ENCODE measurements around the gene SELENOO. TPM values are rescaled to one million over a fixed set of nuclear protein-coding genes. Genes with fewer than 3 reads are reported as not detected.
A peak's percentile ranks its signal among the peaks of the same experiment; 100 is the strongest.

The SELENOO gene
- total RNA-seq, 1 experiment from 2014 or later = 29.6 TPM

DNA sequence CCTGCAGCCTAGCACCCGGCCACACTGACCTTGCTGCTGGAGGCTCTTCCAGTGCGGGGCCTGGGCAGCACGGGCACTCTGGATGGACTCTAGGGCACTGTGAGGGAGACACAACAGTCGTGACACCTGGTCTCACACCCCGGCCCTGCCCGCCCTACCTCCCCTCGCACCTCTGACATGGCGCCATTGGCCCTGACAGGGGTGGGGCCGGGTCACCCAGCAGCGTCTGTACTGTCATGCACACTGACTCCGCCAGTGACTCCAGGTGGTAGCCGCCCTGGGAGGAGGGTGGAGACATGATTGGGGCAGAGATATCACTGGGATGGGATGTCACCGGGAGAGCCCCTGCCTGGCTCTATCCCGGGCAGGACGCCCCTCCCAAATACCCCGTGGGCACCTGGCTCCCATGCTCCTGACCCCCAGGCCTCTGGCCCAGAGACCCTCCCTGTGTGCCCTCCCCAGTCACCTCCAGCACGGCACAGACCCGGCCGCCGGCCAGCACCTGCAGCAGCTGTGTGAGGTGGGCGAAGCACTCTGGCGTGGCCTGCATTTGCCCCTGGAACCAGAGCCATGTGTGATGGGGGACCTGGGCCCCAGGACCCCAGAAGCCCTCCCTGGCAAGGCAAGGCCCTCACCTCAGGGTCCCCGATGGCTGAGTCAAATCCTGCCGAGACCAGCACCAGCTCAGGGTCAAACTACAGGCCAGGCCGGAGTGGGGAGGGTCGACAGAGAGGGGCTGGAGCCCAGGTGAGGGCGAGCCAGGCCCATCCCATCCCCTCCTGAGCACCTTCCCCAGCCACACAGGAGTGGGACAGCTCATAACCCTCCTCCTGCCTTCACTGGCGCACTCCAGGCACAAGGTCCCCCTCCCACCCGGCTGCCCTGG lies 47.6 kb downstream of the SELENOO start (continued):
- no peak for TF ChIP-seq EZH2 (IDR thresholded peaks at IDR 0.05)
- no peak for TF ChIP-seq SRF (IDR thresholded peaks at IDR 0.05; ENCODE audit: low read depth)
- TF ChIP-seq, protein P1, sequence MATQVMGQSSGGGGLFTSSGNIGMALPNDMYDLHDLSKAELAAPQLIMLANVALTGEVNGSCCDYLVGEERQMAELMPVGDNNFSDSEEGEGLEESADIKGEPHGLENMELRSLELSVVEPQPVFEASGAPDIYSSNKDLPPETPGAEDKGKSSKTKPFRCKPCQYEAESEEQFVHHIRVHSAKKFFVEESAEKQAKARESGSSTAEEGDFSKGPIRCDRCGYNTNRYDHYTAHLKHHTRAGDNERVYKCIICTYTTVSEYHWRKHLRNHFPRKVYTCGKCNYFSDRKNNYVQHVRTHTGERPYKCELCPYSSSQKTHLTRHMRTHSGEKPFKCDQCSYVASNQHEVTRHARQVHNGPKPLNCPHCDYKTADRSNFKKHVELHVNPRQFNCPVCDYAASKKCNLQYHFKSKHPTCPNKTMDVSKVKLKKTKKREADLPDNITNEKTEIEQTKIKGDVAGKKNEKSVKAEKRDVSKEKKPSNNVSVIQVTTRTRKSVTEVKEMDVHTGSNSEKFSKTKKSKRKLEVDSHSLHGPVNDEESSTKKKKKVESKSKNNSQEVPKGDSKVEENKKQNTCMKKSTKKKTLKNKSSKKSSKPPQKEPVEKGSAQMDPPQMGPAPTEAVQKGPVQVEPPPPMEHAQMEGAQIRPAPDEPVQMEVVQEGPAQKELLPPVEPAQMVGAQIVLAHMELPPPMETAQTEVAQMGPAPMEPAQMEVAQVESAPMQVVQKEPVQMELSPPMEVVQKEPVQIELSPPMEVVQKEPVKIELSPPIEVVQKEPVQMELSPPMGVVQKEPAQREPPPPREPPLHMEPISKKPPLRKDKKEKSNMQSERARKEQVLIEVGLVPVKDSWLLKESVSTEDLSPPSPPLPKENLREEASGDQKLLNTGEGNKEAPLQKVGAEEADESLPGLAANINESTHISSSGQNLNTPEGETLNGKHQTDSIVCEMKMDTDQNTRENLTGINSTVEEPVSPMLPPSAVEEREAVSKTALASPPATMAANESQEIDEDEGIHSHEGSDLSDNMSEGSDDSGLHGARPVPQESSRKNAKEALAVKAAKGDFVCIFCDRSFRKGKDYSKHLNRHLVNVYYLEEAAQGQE (IDR thresholded peaks at IDR 0.05; ENCODE audit: low read depth) = no peak
- TF ChIP-seq, protein P2, sequence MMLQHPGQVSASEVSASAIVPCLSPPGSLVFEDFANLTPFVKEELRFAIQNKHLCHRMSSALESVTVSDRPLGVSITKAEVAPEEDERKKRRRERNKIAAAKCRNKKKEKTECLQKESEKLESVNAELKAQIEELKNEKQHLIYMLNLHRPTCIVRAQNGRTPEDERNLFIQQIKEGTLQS (IDR thresholded peaks at IDR 0.05) = no peak
- no peak for TF ChIP-seq RAD21 (IDR thresholded peaks at IDR 0.05; ENCODE audit: low read depth)

DNA sequence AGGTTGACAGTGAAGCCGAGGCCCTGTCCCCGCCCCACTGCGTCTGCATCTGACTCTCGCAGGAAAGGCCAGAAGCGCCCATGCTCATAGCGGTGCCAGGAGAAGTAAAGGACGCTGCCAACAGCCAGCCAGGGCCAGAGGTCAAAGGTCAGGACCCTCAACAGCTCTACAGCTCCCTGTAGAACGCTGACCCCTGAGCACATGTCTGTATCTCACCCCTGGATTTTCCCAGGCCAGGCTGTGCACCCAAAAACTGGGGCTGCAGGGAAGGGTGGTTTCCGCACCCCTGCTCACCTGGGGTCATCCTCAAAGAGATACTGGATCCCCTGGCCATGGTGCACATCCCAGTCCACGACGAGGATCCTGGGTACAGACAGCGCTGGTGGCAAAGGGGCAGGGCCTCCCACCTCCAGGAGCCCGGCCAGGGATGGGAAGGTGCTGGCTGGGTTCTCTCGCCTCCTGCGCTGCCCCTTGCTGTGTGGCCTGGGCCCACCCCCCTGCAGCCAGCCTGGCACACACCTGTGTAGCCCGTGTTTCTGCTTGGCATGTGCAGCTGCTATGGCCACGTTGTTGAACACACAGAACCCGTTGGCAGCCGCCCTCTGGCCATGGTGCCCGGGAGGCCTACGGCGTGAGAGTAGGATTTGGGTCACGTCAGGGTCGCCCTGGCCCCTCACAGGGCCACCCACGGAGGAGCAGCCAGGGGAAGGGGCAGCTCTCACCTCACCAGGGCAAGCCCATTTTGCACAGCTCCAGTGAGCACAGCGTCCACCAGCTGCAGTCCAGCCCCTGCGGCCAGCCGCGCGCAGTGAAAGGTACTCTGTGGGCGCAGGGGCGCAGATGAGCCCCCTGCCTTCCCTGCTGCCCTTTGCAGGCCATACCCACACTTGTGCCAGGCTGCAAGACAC lies 48.8 kb downstream of the SELENOO start:
- no TSS peak for BruUV-seq (replicated peaks)
- ChIA-PET CTCF (no interaction called here), POLR2A (no interaction called here)
- TF ChIP-seq RAD21 (IDR thresholded peaks at IDR 0.05; ENCODE audit: low read depth) (no peak), SRF (IDR thresholded peaks at IDR 0.05; ENCODE audit: low read depth) (no peak), SP1 (IDR thresholded peaks at IDR 0.05; ENCODE audit: low read depth) (no peak), EZH2 (IDR thresholded peaks at IDR 0.05) (no peak), CBX3 (IDR thresholded peaks at IDR 0.05; ENCODE audit: low read depth) (no peak)
- TF ChIP-seq, protein P3, sequence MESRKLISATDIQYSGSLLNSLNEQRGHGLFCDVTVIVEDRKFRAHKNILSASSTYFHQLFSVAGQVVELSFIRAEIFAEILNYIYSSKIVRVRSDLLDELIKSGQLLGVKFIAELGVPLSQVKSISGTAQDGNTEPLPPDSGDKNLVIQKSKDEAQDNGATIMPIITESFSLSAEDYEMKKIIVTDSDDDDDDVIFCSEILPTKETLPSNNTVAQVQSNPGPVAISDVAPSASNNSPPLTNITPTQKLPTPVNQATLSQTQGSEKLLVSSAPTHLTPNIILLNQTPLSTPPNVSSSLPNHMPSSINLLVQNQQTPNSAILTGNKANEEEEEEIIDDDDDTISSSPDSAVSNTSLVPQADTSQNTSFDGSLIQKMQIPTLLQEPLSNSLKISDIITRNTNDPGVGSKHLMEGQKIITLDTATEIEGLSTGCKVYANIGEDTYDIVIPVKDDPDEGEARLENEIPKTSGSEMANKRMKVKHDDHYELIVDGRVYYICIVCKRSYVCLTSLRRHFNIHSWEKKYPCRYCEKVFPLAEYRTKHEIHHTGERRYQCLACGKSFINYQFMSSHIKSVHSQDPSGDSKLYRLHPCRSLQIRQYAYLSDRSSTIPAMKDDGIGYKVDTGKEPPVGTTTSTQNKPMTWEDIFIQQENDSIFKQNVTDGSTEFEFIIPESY (IDR thresholded peaks at IDR 0.05; ENCODE audit: extremely low read depth, insufficient replicate concordance, low read length) = no peak
- TF ChIP-seq, protein P1 (IDR thresholded peaks at IDR 0.05; ENCODE audit: low read depth) = no peak
- TF ChIP-seq, protein P2 (IDR thresholded peaks at IDR 0.05) = no peak

More for the DNA sequence above, 48.8 kb downstream of the SELENOO start:
- H3K4me2 ChIP-seq (ENCODE audit: low read length) = peak overlapping the region; percentile 98
- no peak overlapping the region for H2AFZ ChIP-seq (ENCODE audit: low read depth, low read length, poor library complexity, severe bottlenecking)
- no peaks in the 10 kb centered on the region for H4K20me1 ChIP-seq (ENCODE audit: insufficient read depth)
- no peaks in the 10 kb centered on the region for H3K27me3 ChIP-seq (ENCODE audit: insufficient read depth, low read length)
- ATAC-seq = no peak
- peak overlapping the region; percentile 70 to 93 for H3K4me3 ChIP-seq (replicated peaks in 1 of 2; ENCODE audit: low read depth in 1 of 2, low read length in 2 of 2)
- intact Hi-C loops (cut with micrococcal nuclease) = loop anchor here (5.0 kb wide), 1 partner anchor 248 kb away; no protein-coding TSS in a partner anchor
- DNase-seq (ENCODE audit: low read depth, low spot score) = no peak
- H3K9me2 ChIP-seq (ENCODE audit: insufficient read depth) = no peaks in the 10 kb centered on the region
- H3K9ac ChIP-seq (ENCODE audit: low read length) = peak overlapping the region; percentile 96
- RAD21 ChIA-PET (ENCODE audit: low non-redundant PET in 1 of 2, low total read pairs in 2 of 2, uncharacterized antibody in 2 of 2, unreplicated experiment in 2 of 2) = interaction anchor here in 1 of 2 experiments (0.7 kb wide), 1 partner anchor 31 kb away, joined by 3 read pairs; no protein-coding TSS in a partner anchor
- H3K27ac ChIP-seq (ENCODE audit: low read depth, low read length) = peak overlapping the region; percentile 99
- H3K9me3 ChIP-seq (ENCODE audit: control insufficient read depth in 1 of 2, insufficient read depth in 1 of 2, low read depth in 1 of 2, low read length in 2 of 2) = no peaks in the 10 kb centered on the region
- peaks cover 0 to 17% of the 10 kb centered on the region in 2 experiments; a peak in 1 of 4 replicates for H3K36me3 ChIP-seq (ENCODE audit: control insufficient read depth in 1 of 2, insufficient read depth in 2 of 2, low read length in 2 of 2)
- H3K79me2 ChIP-seq (ENCODE audit: insufficient read depth, low read length) = peaks cover 47% of the 10 kb centered on the region
- H3K4me1 ChIP-seq (ENCODE audit: control insufficient read depth in 1 of 2, insufficient read depth in 2 of 2, low read length in 2 of 2) = peaks cover 18 to 63% of the 10 kb centered on the region in 2 experiments; a peak in 3 of 4 replicates

All from HCT116 (cell line).